ENCODE measurements around the gene SEMA6C.

DNA sequence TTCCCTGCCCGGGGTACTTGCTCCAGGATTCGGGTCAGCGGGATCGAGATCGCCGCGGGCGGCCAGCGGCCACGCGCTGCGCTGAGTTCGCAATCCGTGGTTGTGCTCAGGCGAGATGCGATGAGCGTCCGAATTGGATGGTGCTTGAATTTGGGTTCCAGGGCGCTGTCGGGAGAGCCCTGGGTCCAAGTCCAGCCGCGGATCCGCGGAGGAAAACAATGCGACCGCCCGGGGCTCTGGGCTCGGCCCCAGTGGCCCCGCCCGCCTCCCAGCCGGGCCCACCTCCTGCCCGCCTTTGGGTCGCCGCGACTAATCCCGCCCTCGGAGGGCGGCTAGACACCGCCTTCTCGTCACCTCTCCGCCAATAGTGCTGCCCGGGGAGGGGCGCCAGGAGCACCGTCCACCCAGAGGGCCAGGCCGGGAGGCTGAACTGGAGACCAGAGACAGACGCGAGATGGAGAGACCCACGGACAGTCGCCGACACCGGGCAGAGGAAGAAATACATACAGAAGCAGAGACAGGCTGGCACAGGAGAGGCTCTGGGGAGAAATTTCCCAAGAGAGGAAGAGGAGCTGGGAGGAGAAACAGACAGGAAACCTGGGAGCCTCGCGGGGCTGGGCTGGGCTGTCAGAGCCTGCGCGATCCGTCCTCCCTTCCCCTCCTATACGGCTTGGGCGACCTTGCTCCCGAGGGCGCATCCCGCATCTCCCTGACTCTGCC, at the start of gene SEMA6C:
- TF ChIP-seq KLF16 (CRISPR knock-in tag; IDR thresholded peaks at IDR 0.05) (no peak), JUN (CRISPR knock-in tag; IDR thresholded peaks at IDR 0.05) (no peak), POLR2AphosphoS5 (IDR thresholded peaks at IDR 0.05; ENCODE audit: low read depth, low read length) (peak; percentile 87), EZH2 (conservative IDR thresholded peaks at IDR 0.05; ENCODE audit: low read depth, low read length) (no peak)
